ENCODE results near the gene SPPL3. TPM values are rescaled to one million over a fixed set of nuclear protein-coding genes. Genes with fewer than 3 reads are reported as not detected.
A peak's percentile ranks its signal among the peaks of the same experiment; 100 is the strongest.

Gene SPPL3
- total RNA-seq, 1 donor from 2014 or later, result 26.8 TPM

DNA sequence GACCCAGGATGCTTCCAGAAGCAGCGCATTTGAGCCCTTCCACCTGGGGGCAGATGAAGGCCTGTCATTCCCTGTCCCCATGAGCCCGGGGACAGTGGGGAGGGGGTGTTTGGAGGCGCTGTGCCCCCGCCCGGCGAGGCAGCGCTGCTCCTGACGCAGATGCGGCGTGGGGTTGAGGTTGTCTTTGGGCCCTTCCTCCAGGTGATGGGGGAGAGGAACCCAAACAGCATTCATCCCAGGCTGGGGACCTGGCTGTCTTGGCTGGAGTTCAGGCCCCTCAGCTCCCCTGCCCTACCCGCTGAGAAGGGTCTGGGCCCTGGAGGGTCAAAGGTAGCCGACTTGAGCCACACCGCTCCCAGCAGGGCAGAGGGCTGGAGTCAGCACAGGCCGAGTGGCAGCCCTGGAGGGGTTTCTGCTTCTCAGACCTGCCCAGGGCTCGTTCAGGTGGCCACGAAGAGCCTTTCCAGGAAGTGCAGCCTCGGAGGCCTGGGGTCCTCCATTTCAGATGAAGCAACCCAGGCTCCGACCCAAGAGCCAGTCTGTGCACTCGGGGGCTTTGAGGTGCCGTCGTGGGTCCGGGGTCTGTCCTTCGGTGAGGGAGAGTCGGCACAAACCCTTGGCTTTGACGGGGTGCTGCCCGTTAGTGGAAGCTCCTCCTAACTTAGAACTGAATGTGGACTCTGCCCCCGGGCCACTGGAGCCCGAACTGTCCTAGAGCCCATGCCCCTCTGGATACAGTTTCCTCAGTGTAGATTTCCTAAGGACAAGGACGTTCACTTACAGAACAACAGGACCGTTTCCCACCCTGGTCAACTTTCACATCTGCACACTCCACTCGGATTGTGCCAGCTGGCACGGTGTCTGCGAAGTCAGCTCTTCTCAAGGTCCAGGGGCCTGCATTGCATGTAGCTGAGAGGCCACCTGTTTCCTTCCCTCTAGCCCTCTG, 162.4 kb downstream of the SPPL3 start:
- intact Hi-C loops (cut with micrococcal nuclease), result no loop called here
- TF ChIP-seq, protein P1, sequence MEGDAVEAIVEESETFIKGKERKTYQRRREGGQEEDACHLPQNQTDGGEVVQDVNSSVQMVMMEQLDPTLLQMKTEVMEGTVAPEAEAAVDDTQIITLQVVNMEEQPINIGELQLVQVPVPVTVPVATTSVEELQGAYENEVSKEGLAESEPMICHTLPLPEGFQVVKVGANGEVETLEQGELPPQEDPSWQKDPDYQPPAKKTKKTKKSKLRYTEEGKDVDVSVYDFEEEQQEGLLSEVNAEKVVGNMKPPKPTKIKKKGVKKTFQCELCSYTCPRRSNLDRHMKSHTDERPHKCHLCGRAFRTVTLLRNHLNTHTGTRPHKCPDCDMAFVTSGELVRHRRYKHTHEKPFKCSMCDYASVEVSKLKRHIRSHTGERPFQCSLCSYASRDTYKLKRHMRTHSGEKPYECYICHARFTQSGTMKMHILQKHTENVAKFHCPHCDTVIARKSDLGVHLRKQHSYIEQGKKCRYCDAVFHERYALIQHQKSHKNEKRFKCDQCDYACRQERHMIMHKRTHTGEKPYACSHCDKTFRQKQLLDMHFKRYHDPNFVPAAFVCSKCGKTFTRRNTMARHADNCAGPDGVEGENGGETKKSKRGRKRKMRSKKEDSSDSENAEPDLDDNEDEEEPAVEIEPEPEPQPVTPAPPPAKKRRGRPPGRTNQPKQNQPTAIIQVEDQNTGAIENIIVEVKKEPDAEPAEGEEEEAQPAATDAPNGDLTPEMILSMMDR (IDR thresholded peaks at IDR 0.05; ENCODE audit: borderline replicate concordance), result no peak
- no peak overlapping the region for H3K4me3 ChIP-seq

DNA sequence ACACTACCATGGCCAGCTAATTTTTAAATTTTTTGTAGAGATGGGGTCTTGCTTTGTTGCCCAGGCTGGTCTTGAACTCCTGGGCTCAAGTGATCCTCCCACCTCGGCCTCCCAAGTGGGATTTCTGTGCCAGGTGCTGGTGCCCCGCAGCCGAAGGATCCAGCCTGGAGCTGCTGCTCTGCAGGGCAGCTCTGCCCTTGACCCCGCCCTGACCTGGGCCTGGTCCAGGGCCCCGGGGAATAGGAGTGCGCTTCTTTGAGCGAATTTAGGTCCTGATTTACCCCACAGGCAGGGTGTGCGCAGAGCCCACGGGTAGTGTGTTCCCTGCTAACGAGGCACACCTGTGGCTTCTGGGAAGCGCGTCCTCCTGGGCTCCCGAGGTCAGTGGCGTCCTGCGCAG, 163.3 kb downstream of the SPPL3 start:
- peaks cover 19% of the 10 kb centered on the region for H3K36me3 ChIP-seq
- DNase-seq, result no peak
- H3K4me1 ChIP-seq, result no peaks in the 10 kb centered on the region
- no peak overlapping the region for H3K27ac ChIP-seq (replicated peaks)
- no peak overlapping the region for H3K4me3 ChIP-seq
- no peaks in the 10 kb centered on the region for H3K27me3 ChIP-seq (ENCODE audit: low read depth)
- no peaks in the 10 kb centered on the region for H3K9me3 ChIP-seq (replicated peaks)
- intact Hi-C loops (cut with micrococcal nuclease), result no loop called here
- TF ChIP-seq, protein P1 (IDR thresholded peaks at IDR 0.05; ENCODE audit: borderline replicate concordance), result no peak

More for the DNA sequence above, 162.4 kb downstream of the SPPL3 start:
- Histone ChIP-seq H3K36me3 (peaks cover 19% of the 10 kb centered on the region), H3K9me3 (replicated peaks) (no peaks in the 10 kb centered on the region), H3K4me1 (no peaks in the 10 kb centered on the region), H3K27me3 (ENCODE audit: low read depth) (no peaks in the 10 kb centered on the region), H3K27ac (replicated peaks) (no peak overlapping the region)
- peak; percentile 40 for DNase-seq

DNA sequence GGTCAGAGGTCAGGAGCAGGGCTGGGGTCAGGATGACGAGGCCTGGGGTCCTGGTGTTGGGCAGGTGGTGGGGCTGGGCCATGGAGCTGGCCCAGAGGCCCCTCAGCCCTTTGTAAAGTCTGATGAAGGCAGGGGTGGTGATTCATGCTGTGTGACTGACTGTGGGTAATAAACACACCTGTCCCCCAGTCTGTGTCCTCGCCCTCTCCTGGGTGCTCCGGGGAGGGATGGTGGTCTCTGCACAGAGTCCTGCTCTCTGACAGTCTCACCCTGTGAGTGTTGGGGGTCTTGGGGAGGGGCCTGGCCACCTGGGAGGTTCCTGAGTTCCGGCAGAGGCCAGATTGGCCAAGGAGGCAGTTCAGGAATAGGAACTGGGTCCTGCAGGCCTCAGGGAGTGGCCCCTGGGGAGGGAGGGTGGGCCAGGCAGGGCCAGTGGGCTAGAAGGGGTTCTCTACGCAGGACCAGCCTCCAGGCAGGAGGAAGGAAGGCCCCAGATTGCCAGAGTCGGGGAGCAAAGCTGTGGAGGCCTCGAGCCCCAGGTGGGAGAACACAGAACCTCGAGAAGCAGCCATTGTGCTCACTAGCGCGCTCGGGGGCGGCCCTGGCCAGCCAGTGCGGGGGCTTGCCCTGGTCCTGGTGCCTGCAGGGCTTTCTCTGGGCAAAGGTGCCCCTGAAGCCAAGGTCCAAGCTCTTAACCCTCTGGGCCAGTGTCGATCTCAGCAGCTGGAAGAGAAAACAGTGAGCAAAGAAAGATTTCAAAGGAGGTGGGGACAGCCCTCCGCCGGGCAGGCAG, 164.1 kb downstream of the SPPL3 start:
- Histone ChIP-seq H3K36me3 (peaks cover 19% of the 10 kb centered on the region), H3K9me3 (replicated peaks) (no peaks in the 10 kb centered on the region), H3K4me3 (no peak overlapping the region), H3K27me3 (ENCODE audit: low read depth) (no peaks in the 10 kb centered on the region), H3K27ac (replicated peaks) (no peak overlapping the region), H3K4me1 (no peaks in the 10 kb centered on the region)
- TF ChIP-seq, protein P1 (IDR thresholded peaks at IDR 0.05; ENCODE audit: borderline replicate concordance), result no peak
- intact Hi-C loops (cut with micrococcal nuclease), result no loop called here
- DNase-seq, result no peak

DNA sequence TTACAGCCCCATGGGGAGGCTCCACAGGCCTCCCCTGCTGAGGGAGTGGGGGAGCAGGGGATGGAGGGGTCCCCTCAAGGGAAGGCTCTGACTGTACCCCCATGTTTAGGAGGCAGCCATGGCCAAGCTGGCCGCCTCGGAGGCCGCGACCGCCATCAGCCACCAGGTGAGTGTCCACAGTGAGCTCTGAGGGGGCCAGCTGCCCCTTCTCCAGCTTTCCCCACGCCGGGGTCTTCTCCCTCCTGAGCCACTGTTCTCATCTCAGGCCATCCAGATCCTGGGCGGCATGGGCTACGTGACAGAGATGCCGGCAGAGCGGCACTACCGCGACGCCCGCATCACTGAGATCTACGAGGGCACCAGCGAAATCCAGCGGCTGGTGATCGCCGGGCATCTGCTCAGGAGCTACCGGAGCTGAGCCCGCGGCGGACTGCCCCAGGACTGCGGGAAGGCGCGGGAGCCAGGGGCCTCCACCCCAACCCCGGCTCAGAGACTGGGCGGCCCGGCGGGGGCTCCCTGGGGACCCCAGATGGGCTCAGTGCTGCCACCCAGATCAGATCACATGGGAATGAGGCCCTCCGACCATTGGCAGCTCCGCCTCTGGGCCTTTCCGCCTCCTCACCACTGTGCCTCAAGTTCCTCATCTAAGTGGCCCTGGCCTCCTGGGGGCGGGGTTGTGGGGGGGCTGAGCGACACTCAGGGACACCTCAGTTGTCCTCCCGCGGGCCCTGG, 165.0 kb downstream of the SPPL3 start:
- no peak for DNase-seq
- Histone ChIP-seq H3K27me3 (ENCODE audit: low read depth) (no peaks in the 10 kb centered on the region), H3K9me3 (replicated peaks) (no peaks in the 10 kb centered on the region), H3K4me3 (no peak overlapping the region), H3K27ac (replicated peaks) (no peak overlapping the region), H3K36me3 (peaks cover 22% of the 10 kb centered on the region), H3K4me1 (no peaks in the 10 kb centered on the region)
- intact Hi-C loops (cut with micrococcal nuclease), result no loop called here
- TF ChIP-seq, protein P1 (IDR thresholded peaks at IDR 0.05; ENCODE audit: borderline replicate concordance), result no peak

Measured in left ventricle myocardium inferior (tissue), 1 donor.